Ishikawa (cell line): Measurements from ENCODE around the gene GBP4.

ENCODE experiments used
- USF1 ChIP-seq: IDR thresholded peaks from 2 replicates; pipeline ENCODE4 v1.6.1; 2012
- YY1 ChIP-seq: IDR thresholded peaks from 2 replicates; pipeline ENCODE4 v1.6.1; 2012; ENCODE audit warnings: low read depth
- TF ChIP-seq, protein P1 (sequence below): IDR thresholded peaks from 2 replicates; pipeline ENCODE4 v1.6.1; 2012

DNA sequence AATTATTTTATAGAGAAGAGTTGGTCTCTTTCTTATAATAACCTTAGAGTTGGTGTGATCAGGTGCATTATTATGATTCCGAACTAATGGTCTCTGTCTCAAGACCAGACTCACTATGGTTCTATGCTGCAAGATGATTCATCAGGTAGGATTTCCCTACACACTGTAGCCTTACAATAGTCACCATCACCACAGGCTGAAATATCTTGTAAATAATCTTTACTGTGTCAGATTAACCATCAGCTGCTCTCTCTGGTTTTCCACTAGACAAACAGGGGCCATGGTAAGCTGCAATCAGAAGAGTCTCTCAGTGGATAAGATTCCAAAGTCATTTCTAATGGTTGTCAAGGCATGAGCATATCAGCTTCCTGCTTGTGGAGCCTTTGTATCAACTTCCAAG lies 4.4 kb upstream of the GBP4 start:
- no peak for TF ChIP-seq USF1
- TF ChIP-seq, protein P1, sequence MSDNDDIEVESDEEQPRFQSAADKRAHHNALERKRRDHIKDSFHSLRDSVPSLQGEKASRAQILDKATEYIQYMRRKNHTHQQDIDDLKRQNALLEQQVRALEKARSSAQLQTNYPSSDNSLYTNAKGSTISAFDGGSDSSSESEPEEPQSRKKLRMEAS = no peak
- no peak for TF ChIP-seq YY1
